HepG2 (cell line): ENCODE results near the gene RBL1.

ENCODE experiments used
- TF ChIP-seq, protein P1 (sequence below): sonication (generic); formaldehyde crosslinking; IDR thresholded peaks from 2 replicates; pipeline ENCODE4 v1.4.0; 2020; ENCODE audit warnings: missing genetic modification reagents
- TF ChIP-seq, protein P2 (sequence below): IDR thresholded peaks from 2 replicates; pipeline ENCODE4 v1.6.1; 2016

DNA sequence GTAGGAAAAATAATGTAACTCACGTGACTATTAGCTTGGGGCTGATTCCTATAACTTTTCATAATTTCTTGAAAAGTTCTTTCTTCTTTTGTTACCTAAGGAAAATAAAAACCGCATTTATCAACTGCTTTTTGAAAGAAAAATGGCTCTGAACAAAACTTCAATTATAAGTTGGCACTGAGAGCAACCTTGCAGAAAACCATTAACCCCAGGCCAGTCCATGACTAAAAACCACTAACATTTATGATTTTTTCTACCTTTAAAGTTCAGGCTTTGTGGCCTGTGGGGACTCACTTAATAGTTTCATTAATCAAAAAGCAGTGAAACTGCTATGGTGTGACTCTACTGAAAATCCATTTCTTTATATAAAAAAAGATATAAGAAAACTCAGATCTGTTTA, 75.2 kb downstream of the RBL1 start:
- TF ChIP-seq, protein P1, sequence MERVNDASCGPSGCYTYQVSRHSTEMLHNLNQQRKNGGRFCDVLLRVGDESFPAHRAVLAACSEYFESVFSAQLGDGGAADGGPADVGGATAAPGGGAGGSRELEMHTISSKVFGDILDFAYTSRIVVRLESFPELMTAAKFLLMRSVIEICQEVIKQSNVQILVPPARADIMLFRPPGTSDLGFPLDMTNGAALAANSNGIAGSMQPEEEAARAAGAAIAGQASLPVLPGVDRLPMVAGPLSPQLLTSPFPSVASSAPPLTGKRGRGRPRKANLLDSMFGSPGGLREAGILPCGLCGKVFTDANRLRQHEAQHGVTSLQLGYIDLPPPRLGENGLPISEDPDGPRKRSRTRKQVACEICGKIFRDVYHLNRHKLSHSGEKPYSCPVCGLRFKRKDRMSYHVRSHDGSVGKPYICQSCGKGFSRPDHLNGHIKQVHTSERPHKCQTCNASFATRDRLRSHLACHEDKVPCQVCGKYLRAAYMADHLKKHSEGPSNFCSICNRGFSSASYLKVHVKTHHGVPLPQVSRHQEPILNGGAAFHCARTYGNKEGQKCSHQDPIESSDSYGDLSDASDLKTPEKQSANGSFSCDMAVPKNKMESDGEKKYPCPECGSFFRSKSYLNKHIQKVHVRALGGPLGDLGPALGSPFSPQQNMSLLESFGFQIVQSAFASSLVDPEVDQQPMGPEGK (CRISPR knock-in tag): no peak
- TF ChIP-seq, protein P2, sequence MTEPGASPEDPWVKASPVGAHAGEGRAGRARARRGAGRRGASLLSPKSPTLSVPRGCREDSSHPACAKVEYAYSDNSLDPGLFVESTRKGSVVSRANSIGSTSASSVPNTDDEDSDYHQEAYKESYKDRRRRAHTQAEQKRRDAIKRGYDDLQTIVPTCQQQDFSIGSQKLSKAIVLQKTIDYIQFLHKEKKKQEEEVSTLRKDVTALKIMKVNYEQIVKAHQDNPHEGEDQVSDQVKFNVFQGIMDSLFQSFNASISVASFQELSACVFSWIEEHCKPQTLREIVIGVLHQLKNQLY (CRISPR knock-in tag): no peak
